Activated T-cell treated with anti-CD3 and anti-CD28 coated beads for 48 hours (primary cell): ENCODE data around the gene ADCY1.

Experiments used
- DNase-seq: peaks from one replicate; pipeline ENCODE4 v3.0.0-alpha.2; 2020; ENCODE audit warnings: low read depth

Gene ADCY1

GRCh38 chr7:45695249-45695995 lies 121.3 kb downstream of the ADCY1 start:
- no peak for DNase-seq

GRCh38 chr7:45696476-45696875 lies 122.3 kb downstream of the ADCY1 start:
- DNase-seq: no peak

DNA sequence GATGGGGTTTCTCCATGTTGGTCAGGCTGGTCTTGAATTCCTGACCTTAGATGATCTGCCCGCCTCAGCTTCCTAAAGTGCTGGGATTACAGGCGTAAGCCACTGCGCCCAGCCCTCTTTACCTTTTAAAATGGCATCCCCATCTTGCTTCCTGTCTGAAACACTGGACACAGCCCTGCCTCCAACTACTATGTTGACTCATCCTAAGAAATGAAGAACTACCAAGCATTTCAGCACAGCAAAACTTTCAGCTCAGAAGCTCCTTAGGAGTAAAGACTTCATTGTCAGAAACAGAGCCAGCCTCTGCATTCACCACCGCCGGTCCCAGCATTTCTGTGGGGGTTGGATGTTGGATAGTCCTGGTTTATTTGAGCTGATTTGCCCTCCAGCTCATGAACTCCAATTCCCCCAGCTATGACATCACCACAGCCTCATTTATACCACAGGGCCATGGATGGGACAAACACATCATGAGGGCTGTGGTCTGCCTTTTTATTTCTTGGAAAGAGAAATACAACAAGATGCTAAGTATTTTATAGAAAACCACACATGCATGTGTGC lies 123.5 kb downstream of the ADCY1 start:
- DNase-seq: no peak

GRCh38 chr7:45698303-45699014 lies 124.3 kb downstream of the ADCY1 start:
- no peak for DNase-seq

- DNase-seq: no peak
Observed at GRCh38 chr7:45699015-45699309, 124.8 kb downstream of the ADCY1 start.

- no peak for DNase-seq
Observed at GRCh38 chr7:45699726-45700390, 125.7 kb downstream of the ADCY1 start.

- DNase-seq: no peak
Observed at GRCh38 chr7:45700556-45700955, 126.4 kb downstream of the ADCY1 start.

DNA sequence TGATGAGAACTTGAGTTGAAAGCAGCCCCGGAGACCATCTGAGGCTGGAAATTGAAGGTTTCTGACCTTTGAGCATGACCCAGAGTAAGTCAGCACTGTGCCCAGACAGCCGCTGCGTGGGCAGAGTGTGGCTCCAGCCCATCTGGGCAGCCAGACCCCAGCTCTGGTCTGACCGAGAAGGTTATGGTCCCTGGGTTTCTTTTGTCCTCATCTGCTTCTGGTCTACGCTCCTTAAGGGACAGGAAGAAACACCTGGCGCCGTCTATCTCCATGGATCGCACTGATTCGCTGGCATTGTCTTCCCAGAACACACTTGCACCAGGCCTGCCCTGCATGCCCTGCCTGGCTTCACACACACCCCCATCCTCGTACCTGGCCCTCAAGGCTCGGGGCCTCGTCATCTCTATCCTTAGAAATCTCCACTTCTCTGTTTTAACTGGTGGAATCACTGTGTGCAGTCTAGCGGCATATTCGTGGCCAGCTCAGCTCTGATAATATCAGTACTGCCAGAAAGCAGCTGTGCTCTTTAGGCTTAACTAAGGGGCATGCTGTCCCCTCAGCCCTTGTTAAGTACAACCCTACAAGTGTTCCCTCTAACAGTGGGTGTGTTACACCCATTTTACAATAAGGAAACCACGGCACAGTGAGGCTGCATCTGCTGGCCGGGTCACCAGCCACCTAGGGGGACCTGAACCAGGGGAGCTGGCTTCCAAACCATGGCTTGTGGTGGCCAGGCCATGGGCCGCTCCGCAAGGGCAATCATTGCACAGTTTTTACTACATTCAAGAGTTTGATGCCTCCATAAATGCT lies 127.7 kb downstream of the ADCY1 start:
- no peak for DNase-seq

DNA sequence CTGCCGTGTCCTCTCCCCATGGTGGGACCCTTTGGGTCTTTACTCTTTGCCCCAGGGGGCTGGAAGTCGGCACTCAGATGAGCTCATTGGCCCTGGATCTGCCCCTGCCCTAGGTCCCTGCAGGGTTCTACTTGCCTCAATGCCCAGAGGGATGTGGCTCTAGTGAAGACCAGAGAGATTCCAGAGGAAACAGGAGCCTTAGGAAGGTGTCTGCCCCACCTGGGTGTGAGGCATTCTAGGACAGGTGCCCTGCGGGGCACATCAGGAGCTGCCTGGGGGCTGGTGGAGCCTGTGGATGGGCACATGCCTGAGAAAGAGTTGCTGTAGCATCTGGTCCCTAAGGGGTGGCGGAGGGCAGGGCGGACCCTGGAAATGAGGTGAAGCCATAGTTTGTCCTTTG lies 128.6 kb downstream of the ADCY1 start:
- no peak for DNase-seq

DNA sequence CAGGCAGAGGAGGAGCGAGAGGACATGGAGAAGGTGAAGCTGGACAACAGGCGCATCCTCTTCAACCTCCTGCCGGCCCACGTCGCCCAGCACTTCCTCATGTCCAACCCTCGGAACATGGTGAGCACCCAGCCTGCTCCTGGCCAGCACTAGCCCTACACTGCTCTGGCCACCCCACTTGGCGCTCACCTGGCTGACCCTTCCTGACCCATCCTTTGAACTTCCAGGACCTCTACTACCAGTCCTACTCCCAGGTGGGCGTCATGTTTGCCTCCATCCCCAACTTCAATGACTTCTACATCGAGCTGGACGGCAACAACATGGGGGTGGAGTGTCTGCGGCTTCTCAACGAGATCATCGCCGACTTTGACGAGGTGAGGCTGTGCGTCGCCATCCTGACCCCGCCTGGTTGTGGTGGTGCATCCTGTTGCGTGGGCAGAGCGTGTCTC lies 129.2 kb downstream of the ADCY1 start:
- no peak for DNase-seq

DNA sequence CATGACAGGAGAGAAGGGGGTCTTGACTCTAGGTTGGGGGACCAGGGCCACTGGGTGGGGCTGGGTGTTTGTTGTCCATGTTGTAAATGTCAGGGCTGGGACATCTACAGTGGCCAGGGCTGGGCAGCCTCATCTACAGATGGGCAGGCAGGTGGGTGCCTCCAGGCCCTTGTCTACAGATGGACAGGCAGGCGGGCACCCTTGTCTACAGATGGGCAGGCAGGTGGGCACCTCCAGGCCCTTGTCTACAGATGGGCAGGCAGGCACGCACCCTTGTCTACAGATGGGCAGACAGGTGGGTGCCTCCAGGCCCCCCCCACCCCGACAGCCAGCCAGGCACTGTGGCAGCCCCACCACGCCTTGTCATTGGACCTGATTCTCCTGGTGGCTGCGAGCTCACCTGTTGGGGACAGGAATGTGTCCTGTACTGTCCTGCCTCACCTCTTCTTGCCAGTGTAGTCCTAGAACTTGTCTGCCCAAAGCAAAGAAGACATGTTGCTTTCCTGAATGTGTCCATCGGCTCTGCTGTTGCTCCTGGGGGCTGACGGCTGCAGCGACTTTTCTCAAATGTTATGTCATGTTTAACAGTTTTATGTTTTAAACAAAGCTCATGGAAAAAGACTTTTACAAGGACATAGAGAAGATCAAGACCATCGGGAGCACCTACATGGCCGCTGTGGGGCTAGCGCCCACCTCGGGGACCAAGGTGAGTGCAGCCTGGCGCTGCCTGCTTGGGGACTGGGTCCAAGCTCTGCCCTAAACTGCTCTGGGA lies 129.9 kb downstream of the ADCY1 start:
- DNase-seq: no peak

DNA sequence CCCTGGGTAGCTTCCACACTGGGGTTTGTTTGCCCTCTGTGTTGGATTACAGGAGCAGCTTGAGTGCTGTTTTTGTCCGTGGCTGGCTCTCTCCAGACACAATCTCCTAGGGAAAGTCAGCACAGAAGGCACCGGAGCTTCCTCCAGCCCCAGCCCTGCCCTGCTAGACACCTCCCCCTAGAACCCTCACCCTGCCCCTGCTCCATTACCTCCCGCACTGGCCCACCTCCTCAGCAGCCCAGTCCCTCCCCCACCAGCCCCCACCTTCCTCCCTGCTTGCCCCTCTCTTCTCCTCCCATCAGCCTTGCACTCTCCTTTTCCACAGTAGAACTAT lies 130.5 kb downstream of the ADCY1 start:
- DNase-seq: no peak

GRCh38 chr7:45708046-45708950 lies 134.1 kb downstream of the ADCY1 start:
- DNase-seq: no peak

DNA sequence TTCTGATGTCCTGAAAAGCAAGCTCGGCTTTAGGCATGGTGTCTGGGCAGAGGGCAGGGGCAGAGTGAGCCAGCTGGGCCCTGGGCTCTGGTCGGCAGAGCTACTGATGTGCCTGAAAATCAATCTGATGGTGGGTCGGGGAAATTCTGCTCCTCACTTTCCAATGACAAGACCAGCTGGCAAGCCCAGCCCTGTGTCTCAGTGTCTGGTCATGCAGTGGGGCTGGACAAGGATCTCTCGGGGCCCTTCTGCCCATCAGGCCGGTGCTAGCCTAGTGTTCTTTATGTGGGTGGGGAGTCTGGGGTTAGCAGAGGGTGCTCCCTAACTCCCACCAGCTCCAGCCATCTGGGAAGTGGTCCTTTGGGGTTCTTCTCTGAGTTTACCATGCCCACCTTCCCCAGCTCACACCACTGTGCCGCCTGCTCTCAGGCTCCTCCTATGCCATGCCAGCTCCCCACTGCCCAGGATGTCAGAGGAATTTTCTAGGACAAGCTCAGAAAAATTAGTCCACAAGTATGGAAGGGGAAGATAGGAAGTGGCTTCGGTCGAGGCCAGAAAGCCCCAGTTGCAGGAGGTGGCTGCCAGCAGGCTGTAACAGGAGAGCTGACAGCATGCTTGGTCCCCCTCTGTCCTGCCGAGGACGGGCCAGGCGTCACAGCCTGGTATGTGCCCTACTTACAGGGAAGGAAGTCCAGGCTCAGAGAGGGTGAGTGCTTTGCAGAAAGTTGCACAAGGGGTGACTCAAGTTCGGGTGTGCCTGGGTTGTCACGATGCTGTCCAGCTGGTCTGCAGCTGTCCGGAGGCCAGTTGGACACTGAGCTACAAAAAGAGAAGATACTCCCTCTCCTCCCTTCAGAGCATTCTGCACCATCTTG lies 135.2 kb downstream of the ADCY1 start:
- DNase-seq: no peak

- DNase-seq: no peak
Observed at GRCh38 chr7:45710271-45711160, 136.3 kb downstream of the ADCY1 start.

DNA sequence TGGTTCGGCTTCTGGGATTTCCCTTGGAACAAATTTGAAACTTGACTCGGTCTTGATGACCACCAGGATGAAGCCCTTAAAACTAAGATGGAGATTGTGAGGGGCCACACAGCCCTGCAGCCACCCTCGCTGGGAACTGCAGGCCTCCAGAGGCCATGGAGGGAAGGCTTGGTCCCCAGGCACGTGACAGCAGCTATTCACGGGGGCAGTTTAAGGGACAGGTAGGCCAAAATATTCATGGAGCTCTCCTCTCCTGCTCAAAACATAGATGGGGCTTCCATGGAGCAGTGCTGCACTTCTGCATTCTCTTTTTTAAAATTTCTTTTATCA lies 137.0 kb downstream of the ADCY1 start:
- no peak for DNase-seq

- DNase-seq: no peak
Observed at GRCh38 chr7:45712057-45712689, 138.0 kb downstream of the ADCY1 start.
